ENCODE measurements around the gene MGAT4A.
A peak's percentile ranks its signal among the peaks of the same experiment; 100 is the strongest.

The MGAT4A gene

DNA sequence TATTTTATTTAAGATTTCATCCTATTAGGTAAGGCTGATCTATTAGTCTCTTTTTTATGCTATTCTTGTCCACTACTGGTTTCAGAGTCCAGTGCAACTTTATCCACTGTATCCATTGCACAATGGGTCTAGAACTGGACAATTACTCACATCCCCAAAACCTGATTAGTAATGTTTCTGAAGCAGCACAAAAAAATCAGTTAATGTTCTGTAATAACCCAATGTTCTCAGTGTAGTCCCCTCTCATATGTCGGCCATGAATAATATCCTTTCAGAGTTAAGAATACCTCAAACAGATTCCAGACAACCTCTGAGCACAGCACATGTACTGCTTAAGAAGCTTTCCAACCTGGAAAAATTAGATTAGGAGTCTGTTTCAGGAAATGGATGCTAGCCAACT, 29.7 kb downstream of the MGAT4A start:
- DNase-seq = no peak

DNA sequence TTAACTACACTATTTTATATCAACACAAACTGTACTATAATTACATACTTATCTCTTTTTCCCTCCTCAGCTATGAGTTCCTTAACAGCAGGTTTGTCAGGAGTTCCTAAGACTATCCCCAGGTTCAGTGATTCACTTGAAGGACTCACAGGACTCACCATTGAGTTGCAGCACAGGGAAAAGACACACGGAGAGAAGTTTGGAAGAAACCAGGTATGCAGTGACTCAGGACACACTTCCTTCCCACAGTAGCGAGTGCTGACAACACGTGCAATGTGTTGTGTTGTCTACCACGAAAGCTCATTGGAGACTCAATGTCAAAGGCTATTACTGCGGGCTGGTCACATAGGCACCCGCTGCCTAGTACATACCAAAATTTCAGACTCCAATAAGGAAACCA, 32.0 kb downstream of the MGAT4A start:
- no peak for DNase-seq

DNA sequence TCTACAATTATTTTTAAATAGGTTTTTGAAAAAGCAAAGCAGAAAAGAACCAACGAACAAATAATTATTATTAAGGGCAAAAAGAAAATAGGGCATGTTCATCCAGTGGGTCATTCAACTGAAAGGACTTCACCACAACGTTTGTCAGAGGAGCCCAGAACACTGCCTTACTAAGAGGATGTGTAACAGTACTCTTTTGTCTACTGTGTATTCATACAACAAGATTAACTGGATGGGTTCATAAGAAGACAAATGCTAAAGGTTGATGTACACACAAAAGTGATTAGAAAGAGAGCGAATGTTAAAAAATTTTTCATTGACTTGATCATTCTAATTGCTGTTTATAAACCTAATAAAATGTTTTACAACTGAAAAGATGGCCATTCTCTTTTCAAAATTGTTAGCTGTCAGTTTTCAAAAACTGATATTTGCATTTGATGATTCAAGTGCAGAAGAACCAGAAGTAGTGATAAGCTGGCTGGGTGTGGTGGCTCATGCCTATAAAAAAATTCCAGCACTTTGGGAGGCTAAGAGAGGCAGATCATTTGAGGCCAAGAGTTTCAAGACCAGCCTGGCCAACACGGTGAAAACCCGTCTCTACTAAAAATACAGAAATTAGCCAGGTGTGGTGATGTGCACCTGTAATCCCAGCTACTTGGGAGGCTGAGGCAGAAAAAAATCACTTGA, 33.1 kb downstream of the MGAT4A start:
- DNase-seq = no peak

DNA sequence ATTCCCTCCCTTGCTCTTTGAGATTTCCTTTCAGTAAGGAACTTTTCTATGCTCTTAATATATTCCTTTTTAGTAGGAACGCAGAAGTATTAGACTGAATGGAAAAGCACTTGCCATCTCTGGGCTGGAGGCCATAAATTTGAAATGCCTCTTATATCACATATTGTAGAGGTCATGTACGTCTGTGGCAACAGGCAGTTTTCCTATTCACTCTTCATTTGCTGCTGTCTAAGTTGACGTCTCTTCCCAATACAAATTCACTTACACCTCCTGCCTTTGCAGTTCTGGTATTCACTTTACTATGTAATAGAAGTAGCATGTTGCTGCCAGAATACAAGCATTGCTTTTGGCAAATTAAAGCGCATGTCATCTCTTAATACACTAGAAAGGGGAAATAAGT, 34.7 kb downstream of the MGAT4A start:
- no peak for DNase-seq

DNA sequence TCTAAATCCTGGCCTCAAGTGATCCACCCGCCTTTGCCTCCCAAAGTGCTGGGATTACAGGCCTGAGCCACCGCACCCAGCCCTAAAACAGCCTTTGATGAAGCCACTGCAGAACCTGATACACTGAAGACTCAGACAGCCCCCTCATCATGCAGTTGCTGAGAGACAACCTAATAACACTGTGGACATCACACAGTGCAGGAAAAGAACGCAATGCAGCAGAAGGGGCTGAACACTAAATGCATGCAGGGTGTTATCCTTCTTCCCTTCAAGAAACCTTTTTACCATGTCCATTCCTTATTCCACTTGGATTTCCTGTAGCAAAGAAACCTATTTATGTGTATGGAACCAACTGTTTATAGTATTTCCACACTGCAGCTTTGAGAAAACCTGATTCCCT, 35.7 kb downstream of the MGAT4A start:
- DNase-seq = no peak

DNA sequence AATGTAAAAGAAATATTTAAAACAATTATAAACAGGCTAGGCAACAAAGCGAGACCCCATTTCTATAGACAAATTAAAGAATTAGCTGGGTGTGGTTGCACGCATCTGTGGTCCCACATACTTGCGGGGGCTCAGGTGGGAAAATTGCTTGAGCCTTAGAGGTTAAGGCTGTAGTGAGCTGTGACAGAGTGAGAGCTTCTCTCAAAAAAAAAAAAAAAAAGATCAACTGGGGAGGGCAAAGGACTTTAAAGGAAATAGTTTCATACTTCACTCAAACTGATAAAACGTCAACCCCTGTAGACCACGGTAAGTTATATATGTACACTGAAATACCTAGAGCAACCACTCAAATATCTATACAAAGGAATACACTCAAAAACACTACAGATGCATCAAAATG, 37.5 kb downstream of the MGAT4A start:
- no peak for DNase-seq

DNA sequence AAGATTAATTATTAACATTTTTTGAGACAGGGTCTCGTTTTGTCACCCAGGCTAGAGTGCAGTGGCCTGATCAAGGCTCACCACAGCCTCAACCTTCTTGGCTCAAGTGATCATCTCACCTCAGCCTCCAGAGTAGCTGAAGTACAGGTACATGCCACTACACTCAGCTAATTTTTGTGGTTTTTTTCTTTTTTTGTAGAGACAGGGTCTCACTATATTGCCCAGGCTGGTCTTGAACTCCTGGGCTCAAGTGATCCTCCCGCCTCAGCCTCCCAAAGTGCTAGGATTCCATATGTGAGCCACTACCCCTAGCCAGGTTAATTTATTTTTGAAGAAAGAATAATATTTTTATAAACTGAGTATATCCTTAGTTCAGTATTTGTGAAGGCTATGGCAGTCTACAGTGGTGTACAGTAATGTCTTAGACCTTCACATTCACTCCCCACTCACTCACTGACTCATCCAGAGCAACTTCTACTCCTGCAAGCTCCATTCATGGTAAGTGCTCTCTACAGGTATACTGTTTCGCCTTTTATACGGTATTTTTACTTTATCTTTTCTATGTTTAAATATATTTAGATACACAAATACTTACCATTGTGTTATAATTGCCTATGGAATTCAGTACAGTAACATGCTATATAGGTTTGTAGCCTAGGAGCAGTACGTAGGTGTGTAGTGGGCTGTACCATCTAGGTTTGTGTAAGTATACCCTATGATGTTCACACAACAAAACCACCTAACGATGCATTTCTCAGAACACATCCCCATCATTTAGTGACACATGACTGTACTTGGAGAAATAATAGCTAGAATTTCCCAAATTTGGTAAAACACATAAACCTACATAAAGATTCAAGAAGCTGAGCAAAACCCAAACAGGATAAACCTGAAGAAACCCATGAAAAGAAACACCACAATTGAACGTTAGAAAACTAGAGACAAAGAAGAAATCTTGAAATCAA, 38.6 kb downstream of the MGAT4A start:
- no peak for DNase-seq

DNA sequence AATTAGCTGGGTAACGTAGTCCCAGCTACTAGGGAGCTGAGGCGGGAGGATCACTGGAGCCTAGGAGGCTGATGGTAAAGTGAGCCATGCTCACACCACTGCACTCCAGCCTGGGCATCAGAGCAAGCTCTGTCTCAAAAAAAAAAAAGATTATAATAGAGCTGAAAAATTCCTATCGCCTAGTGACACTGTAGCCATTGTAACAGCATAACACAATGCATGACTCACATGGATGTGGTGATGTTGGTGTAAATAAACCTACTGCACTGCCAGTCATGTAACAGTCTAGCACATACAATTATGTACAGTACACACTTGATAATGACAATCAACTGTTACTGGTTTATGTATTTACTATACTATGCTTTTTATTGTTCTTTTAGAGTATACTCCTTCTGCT, 39.6 kb downstream of the MGAT4A start:
- DNase-seq = no peak

DNA sequence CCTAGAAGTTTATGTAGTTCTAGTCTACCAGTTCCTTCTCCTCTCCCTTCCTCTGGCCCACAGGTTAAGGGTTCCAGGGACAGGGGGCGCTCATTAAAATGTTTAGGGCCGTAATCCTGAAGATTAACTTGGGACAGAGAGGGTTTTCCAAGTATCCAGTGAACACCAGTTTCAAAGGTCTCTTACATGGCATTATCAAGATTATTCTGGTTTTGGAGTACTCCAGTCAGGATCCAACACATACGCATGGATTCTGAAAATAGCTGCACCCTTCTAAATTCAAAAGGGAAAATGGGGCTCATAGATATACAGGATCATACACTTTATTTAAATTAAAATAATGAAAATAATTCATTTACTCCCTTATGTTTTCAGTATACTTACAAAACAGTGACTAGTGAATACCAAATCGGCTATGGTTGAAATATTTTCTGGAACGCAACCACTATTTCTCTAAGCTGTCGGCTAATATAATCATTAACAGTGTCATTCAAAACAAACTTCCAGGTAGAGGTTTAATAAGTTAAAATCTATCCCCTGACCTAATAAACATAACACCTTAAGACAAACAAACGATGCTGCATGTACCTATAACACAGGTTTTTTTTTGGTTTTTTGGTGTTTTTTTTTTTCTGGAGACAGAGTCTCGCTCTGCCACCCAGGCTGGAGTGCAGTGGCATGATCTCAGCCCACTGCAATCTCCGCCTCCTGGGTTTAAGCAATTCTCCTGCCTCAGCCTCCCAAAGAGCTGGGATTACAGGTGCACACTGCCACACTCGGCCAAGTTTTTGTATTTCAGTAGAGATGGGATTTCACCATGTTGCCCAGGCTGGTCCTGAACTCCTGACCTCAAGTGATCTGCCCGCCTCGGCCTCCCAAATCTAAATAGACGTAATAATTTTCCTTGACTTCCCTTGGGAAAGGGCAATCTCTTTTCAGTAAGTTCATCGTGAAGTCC, 44.7 kb downstream of the MGAT4A start:
- DNase-seq = no peak

DNA sequence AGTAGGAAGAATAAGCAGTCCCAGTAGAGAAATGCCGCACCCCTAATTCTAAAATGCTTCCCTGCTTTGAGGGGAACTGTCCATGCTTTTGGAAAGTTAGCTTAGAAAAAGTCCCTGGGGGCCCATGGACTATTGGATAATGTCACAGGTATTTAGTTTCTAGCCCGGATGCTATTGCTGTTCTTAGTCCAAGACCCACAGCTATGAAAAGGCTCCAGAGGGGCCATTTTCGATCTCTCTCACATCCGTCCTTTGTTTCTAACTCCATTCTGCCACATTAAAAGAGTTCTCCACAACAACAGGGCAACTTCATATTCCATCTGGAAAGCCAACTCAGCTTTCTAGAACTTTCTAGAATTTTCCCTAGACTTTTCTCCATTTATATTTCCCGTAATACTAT, 47.2 kb downstream of the MGAT4A start:
- DNase-seq = no peak

DNA sequence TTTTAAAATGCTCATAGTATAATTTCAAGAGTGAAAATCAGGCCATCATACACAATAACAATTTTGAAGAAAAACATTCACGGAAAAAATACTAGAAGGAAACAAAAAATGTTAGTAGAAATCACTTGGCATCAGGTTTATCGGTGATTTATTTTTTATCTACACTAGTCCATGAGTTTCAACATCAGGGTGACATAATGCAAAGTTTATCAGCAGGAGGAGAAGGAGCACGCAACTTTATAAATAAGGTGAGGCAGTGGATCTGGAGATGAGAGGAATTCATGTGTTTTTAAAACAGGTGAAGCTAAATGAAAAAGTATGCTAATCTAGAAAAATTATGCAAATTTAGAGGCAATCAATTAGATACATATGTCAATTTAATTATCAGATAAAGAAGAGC, 54.2 kb downstream of the MGAT4A start:
- no peak for DNase-seq

DNA sequence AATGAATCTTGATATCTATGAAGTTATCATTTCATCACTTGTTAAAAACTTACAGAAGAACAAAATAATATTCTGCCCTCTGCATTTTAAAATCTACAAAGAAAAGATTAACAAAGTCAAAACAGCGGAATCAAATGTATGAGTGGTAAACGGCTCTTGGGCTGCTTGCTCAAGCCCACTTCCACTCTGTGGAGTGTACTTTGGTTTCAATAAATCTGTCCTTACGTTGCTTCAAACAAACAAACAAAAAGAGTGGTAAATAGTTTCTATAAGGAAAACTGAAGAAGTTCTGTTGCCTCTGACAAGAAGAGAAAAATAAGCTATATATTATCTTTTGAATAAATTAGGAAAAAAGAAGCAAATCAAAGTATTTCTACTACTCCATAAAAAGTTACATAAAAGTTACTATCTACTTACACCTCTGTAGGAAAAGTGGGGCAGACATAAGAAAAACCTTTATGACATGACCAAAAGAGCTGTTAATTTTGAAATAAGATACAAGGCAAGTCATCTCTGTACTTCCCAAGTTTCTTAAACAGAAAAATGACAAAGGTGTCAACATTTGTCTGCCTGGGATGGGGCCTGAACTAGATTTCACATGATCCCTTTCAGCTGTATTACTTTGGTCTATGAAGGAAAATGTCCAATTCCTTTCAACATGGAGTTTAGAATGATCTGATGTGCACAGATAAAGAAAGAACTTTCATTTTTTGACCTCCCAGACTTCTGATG, 56.5 kb downstream of the MGAT4A start:
- no peak for DNase-seq

DNA sequence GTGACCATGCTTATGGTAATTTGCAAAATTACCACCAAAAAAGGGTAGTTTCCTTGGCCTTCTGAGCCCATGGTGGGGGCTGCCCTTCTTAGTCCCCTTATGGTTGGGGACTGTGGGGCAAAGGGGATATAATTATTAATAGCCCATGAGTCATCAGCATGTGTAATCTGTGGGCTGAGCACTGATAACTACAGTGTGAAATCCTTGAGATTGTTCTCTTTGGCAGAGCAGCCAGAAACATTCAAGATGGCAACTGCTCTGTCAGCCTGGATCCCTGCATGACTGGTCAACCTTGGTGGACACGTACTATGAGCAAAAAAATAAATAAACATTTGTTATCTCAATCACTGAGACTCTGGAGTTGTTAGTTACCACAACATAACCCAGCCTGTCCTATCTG, 61.3 kb downstream of the MGAT4A start:
- DNase-seq = no peak

DNA sequence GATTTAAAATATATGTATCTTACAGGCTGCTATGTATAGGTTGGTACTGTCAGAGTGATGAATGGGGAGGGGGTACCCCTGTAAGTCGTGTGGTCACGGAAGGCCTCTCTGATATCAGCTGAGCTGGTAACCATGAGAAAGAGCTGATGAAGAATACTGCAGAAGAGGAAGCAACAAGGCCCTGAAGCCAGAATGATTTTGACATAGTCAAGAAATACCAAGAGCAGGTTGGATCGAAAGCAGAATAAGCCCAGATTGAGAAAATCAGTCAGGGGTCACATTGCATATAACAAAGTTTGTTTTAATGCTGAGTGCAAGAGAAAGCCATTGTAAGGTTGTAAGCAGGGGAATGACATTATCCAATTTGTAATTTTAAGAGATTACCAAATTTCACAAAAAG, 65.3 kb downstream of the MGAT4A start:
- no peak for DNase-seq

DNA sequence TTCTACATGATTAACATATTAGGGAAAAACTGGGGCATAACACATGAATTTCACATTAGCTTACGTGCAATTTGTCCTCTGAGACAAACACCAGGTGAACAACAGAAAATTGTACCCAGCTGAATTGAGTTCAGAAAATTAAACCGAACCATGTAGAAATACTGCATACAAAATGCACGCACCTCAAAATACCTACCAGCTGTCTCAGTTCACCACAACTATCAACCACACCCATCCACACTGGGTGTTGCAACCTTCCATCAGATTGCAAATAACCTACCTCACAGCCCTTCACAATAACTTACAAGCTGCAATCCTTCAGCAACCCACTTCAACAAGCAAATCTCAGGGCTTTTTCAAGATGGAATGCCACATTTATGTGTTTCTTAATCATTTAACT, 66.6 kb downstream of the MGAT4A start:
- peak; percentile 73 for DNase-seq

DNA sequence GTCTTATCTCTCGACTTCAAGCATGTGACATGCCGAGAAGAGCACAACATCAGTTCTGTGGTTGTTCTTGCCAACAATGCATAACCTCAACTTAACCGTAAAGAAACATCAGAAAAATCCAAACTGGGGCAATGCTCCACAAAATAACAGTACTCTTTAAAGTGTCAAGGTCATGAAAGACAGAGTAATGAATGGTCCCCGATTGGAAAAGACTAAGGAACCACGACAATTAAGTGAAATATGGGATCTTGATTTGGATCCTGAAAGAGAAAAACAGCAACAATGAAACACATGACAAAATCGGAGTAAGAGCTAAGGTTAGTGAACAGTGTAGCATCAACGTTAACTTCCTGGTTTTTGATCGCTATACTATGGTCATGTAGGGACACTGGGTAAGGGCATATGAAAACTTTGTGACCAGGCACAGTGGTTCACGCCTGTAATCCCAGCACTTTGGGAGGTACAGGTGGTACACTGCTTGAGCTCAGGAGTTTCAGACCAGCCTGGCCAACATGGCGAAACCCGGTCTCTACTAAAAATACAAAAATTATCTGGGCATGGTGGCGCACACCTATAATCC, 67.3 kb downstream of the MGAT4A start:
- peak; percentile 71 for DNase-seq

DNA sequence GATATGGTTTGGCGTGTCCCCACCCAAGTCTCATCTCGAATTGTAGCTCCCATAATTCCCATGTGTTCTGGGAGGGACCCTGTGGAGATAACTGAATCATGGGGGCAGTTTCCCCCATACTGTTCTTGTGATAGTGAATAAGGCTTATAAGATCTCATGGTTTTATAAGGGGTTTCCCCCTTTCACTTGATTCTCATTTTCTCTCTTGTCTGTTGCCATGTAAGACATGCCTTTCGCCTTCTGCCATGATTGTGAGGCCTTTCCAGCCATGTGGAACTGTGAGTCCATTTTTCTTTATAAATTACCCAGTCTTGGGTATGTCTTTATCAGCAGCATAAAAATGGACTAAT, 71.5 kb downstream of the MGAT4A start:
- DNase-seq = peak; percentile 53

DNA sequence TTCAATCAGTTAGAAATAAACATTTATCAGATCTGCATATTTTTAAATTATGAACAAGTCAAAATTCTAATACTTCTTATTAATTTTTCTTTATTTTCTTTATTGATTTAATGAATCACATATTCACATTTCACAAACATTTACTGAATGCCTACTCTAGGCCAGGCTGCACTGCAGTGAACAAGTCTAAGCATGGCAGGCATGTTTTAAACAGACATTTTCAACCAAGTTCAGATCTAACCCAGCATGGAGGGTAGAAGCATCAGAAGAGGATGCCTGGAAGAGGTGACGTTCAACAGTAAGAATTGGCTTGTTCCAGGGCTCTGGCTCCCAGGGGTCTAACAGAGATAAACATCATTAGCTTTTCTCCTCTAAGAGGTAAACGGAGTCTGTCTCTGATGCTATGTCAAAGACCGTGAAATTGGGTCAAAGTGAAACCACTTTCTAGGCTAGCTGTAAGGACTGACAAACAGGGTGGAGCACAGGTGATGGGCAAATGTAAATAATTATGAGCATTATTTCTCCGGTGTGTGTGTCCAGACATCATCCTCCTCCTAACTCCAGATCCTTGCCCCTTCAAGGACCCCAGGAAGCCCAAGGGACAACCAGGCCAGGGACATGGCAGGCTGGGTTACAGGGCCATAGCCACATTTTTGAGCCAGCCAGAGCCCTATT, 72.0 kb downstream of the MGAT4A start:
- DNase-seq = peak; percentile 52

DNA sequence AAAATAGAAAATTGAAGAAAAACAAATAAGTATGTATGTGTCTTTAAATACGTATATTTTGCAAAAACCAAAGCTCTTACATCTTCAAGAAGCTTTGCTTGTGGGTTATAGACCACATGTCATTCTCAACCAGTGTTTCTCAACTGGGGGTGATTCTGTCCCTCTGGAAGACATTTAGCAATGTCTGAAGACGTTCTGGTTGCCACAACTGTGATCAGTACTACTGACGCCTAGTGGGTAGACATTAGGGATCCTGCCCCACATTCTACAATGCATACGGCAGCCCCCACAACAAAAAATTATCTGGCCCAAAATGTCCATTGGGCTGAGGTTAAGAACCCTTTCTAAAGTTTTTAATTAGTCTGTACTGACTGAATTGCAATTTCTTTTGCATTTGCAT, 74.1 kb downstream of the MGAT4A start:
- peak; percentile 57 for DNase-seq

DNA sequence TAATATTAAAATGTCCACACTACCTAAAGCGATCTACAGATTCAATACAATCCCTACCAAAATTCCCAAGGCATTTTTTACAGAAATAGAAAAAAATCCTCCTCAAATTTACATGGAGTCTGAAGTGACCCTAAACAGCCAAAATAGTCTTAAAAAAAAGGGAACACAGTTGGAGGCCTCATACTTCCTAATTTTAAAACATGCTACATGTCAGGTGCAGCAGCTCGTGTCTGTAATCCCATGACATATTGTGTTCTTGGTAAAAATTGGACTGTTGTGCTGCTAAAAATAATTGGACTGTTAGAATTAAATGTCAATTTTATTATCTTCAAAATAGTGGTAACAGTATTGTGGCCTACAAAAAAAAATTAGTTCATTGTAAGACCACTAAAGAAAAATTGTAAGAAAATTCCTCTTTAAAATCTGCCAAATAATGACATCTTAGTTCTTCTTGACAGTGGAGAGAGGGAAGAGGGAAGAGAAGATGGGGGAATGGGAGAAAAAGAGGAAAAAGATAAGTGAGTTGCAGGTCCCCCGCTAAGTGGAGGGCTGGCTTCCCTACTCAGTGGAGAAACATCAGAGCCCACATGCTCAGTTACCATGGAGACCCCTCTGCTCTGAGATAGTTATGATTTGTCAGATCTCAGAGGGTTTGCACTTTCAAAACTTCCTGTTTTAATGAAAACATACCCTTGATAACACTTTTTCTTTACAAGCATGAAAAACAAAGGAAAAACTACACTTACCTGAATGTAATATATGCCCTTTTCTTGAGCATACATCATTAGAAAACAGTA, 76.0 kb downstream of the MGAT4A start:
- peak; percentile 71 for DNase-seq

DNA sequence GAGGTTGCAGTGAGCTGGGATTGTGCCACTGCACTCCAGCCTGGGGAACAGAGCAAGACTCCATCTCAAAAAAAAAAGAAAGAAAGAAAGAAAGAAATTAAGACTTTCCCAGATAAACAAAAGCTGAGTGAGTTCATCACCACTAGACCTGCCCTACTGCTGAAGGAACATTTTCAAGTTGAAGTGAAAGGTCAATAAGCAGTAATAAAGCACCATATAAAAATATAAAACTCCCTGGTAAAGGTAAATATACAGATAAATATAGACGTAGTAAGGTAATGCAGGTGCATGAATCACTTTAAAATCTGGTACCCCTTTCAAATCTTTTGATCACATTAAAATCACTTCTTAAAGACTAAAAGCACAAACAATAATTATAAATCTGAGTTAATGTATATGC, 79.9 kb downstream of the MGAT4A start:
- DNase-seq = no peak

All from CD4-positive, alpha-beta T cell treated with Interleukin-21 for 1 hour (primary cell).